ENCODE measurements around the gene SMYD1. TPM values are rescaled to one million over a fixed set of nuclear protein-coding genes. Genes with fewer than 3 reads are reported as not detected.

SMYD1 gene
- total RNA-seq, 4 donors from 2014 or later: 2.0 to 37.0 (median 13.2) TPM

DNA sequence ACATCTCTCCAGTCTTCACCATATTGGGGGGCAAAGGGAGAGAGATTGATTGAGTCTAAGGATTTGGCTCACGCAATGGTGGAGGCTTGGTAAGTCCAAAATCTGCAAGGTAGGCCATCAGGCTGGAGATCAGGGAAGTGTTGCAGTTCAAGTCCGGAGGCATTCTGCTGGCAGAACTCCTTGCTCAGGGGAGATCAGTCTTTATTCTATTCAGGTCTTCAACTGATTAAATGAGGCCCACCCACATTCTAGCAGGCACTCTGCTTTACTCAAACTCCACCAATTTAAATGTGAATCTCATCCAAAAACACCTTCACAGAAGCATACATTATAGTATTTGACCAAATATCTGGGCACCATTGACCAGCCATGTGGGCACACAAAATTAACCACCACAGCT is 21.4 kb downstream of the SMYD1 start:
- H3K9me3 ChIP-seq: no peaks in the 10 kb centered on the region
- no peaks in the 10 kb centered on the region for H3K4me1 ChIP-seq
- no peak for ATAC-seq
- H3K27ac ChIP-seq: no peak overlapping the region
- no peaks in the 10 kb centered on the region for H3K36me3 ChIP-seq
- no peak overlapping the region for H3K4me3 ChIP-seq
- WGBS, 2 donors (ENCODE audit: low coverage in 1 of 2): 93 to 100% methylated on average over 2 of the region's 2 CpGs
- H3K27me3 ChIP-seq: no peaks in the 10 kb centered on the region
- TF ChIP-seq POLR2A (IDR thresholded peaks at IDR 0.05): no peak
- no peak for TF ChIP-seq POLR2AphosphoS5 (IDR thresholded peaks at IDR 0.05)
- TF ChIP-seq CTCF (IDR thresholded peaks at IDR 0.05): no peak
- no peak for TF ChIP-seq EP300 (IDR thresholded peaks at IDR 0.05)

DNA sequence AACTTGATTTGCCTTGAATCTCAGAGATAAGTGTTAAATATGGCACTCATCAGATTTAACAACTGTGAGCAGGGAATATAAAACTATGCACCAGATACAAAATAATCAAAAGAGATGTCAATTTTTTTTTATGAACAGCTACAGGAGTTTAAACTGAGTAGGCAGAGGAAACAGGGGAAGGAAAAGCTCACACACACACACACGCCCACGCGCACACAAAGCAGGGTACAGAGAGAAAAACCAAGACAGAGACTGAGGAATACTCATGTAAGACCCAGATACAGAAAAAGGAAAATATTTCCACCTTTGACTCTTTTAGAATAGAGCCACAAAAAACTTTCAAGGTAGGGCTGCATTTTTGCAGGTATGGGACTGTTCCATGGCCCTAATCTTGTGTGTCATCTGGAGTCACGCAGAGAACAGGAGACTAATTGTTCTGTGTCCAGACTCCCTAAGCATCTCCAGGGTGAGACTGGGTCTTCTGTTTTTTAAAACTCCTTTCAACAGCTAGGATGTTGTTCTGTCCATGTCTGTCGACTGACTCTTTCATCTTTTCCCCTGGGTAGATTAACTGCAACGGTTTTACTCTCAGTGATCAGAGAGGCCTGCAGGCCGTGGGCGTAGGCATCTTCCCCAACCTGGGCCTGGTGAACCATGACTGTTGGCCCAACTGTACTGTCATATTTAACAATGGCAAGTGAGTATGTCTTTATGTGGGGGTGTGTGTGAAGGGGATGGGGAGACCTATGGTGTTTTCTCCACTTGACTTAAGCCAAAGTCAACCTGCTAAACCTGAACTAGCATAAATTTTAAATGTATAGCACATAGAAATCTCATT is 23.0 kb downstream of the SMYD1 start:
- no peak overlapping the region for H3K27ac ChIP-seq
- no peaks in the 10 kb centered on the region for H3K9me3 ChIP-seq
- 66 to 86% methylated on average over 8 of the region's 8 CpGs for WGBS, 2 donors (ENCODE audit: low coverage in 1 of 2)
- ATAC-seq: no peak
- H3K4me3 ChIP-seq: no peak overlapping the region
- no peaks in the 10 kb centered on the region for H3K36me3 ChIP-seq
- TF ChIP-seq POLR2A (IDR thresholded peaks at IDR 0.05) (no peak), POLR2AphosphoS5 (IDR thresholded peaks at IDR 0.05) (no peak), EP300 (IDR thresholded peaks at IDR 0.05) (no peak), CTCF (IDR thresholded peaks at IDR 0.05) (no peak)
- no peaks in the 10 kb centered on the region for H3K27me3 ChIP-seq
- no peaks in the 10 kb centered on the region for H3K4me1 ChIP-seq

- WGBS, 2 donors (ENCODE audit: low coverage in 1 of 2): 83 to 94% methylated on average over 1 to 3 of the region's 3 CpGs
- Histone ChIP-seq H3K4me1 (no peaks in the 10 kb centered on the region), H3K36me3 (no peaks in the 10 kb centered on the region)
These were observed 24.3 kb downstream of the SMYD1 start for GRCh38 chr2:88091943-88092342.

DNA sequence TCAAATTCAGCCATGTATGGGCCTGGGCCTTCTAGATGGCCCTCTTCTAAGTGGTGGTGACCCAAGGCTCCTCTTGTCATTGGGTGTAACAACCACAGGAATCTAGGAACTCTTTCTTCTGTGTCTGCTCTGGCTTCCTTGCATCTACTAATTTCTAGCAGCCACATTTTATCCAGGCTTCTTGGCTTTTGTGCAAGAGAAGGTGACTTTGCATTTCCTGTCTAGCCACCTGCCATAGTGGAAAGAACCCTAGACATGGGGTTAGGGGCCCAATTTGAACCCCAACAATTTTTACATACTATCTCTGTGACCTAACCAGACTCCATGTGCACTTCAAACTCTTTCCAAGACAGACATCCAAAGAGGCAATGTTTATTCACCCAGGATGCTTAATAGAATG is 25.1 kb downstream of the SMYD1 start:
- Histone ChIP-seq H3K9me3 (no peaks in the 10 kb centered on the region), H3K4me3 (no peak overlapping the region), H3K27me3 (no peaks in the 10 kb centered on the region), H3K27ac (no peak overlapping the region), H3K4me1 (no peaks in the 10 kb centered on the region), H3K36me3 (no peaks in the 10 kb centered on the region)
- TF ChIP-seq POLR2A (IDR thresholded peaks at IDR 0.05) (no peak), POLR2AphosphoS5 (IDR thresholded peaks at IDR 0.05) (no peak), CTCF (IDR thresholded peaks at IDR 0.05) (no peak), EP300 (IDR thresholded peaks at IDR 0.05) (no peak)
- ATAC-seq: no peak

More at GRCh38 chr2:88091943-88092342, 24.3 kb downstream of the SMYD1 start:
- no peaks in the 10 kb centered on the region for H3K9me3 ChIP-seq
- no peak overlapping the region for H3K4me3 ChIP-seq
- no peaks in the 10 kb centered on the region for H3K27me3 ChIP-seq
- no peak for TF ChIP-seq POLR2AphosphoS5 (IDR thresholded peaks at IDR 0.05)
- TF ChIP-seq EP300 (IDR thresholded peaks at IDR 0.05): no peak
- TF ChIP-seq CTCF (IDR thresholded peaks at IDR 0.05): no peak
- no peak for TF ChIP-seq POLR2A (IDR thresholded peaks at IDR 0.05)
- H3K27ac ChIP-seq: no peak overlapping the region
- no peak for ATAC-seq

DNA sequence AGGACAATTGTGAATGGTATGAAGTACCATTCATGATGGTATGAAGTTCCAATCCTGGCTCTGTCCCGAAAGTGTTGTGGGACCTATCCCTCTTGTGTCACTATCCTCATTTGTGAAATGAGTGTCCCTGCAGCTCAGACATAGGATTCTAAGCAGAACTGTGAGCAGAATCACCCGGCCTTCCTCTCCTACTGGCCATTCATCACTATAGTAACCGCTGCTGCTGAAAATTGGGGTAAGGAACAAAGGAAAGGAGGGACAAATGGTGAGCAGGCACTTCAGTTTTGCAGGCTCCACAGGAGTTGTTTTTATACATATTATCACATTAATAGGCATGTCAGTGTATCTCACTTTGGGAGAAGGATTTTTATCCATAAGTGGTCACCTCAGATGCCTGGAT is 27.4 kb downstream of the SMYD1 start:
- no peaks in the 10 kb centered on the region for H3K4me1 ChIP-seq
- ATAC-seq: no peak
- no peaks in the 10 kb centered on the region for H3K36me3 ChIP-seq
- no peak overlapping the region for H3K27ac ChIP-seq
- H3K4me3 ChIP-seq: no peak overlapping the region
- TF ChIP-seq POLR2AphosphoS5 (IDR thresholded peaks at IDR 0.05): no peak
- no peak for TF ChIP-seq EP300 (IDR thresholded peaks at IDR 0.05)
- TF ChIP-seq CTCF (IDR thresholded peaks at IDR 0.05): no peak
- TF ChIP-seq POLR2A (IDR thresholded peaks at IDR 0.05): no peak
- H3K9me3 ChIP-seq: no peaks in the 10 kb centered on the region
- 57 to 58% methylated on average over 1 to 2 of the region's 3 CpGs for WGBS, 2 donors (ENCODE audit: low coverage in 1 of 2)
- no peaks in the 10 kb centered on the region for H3K27me3 ChIP-seq
